ENCODE data around the gene IL20RA. TPM values are rescaled to one million over a fixed set of nuclear protein-coding genes. Genes with fewer than 3 reads are reported as not detected.

IL20RA gene
- total and polyA plus RNA-seq, 2 donors (not counting 3 experiments of a cell fraction or from before 2014, with no cell fraction given), result not detected

GRCh38 chr6:137080711-137081110 lies 35.9 kb upstream of the IL20RA start:
- intact Hi-C loops (cut with micrococcal nuclease) (loop anchor here (5.0 kb wide), 1 partner anchor 1087 kb away; no protein-coding TSS in a partner anchor), dilution Hi-C loops (cut with MboI; ENCODE audit: extremely low pct_ligation_motif_present, low sequenced_read_pairs) (no loop called here)
- no peaks in the 10 kb centered on the region for H3K79me2 ChIP-seq (ENCODE audit: control insufficient read depth, insufficient read depth, low read length)
- peaks cover 2% of the 10 kb centered on the region in 2 experiments for H3K27me3 ChIP-seq (ENCODE audit: control insufficient read depth in 2 of 2, insufficient read depth in 2 of 2, low read length in 2 of 2)
- H2AFZ ChIP-seq (ENCODE audit: low read depth, low read length), result no peak overlapping the region
- no peak overlapping the region for H3K4me3 ChIP-seq (replicated peaks in 1 of 3; ENCODE audit: insufficient read depth in 1 of 3, low read depth in 1 of 3, low read length in 3 of 3)
- ChIA-PET POLR2A (no interaction called here), CTCF (interaction anchor here (3.3 kb wide), 1 partner anchor 14 kb away, joined by 10 read pairs; no protein-coding TSS in a partner anchor)
- DNase-seq (ENCODE audit: low read depth, low spot score) (no peak), FAIRE-seq (no peak)
- TF ChIP-seq JUN (IDR thresholded peaks at IDR 0.05; ENCODE audit: borderline replicate concordance, insufficient read depth, insufficient read length, low read depth) (no peak), FOS (IDR thresholded peaks at IDR 0.05; ENCODE audit: borderline replicate concordance, insufficient read depth, low read length) (no peak), EZH2 (IDR thresholded peaks at IDR 0.05; ENCODE audit: borderline replicate concordance, low read depth, low read length, severe bottlenecking) (no peak), CTCF (IDR thresholded peaks at IDR 0.05; ENCODE audit: extremely low read depth in 1 of 2, insufficient read depth in 1 of 2, low read depth in 1 of 2, low read length in 2 of 2) (no peak), GATA2 (IDR thresholded peaks at IDR 0.05; ENCODE audit: insufficient read depth, insufficient read length, low read depth, low read length) (no peak), POLR2A (IDR thresholded peaks at IDR 0.05; ENCODE audit: low read depth, low read length) (no peak), POLR2AphosphoS5 (IDR thresholded peaks at IDR 0.05; ENCODE audit: insufficient read depth, low read depth, low read length) (no peak), MYC (IDR thresholded peaks at IDR 0.05; ENCODE audit: low read depth, low read length) (no peak)
- TF ChIP-seq, protein P1, sequence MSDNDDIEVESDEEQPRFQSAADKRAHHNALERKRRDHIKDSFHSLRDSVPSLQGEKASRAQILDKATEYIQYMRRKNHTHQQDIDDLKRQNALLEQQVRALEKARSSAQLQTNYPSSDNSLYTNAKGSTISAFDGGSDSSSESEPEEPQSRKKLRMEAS (IDR thresholded peaks at IDR 0.05; ENCODE audit: insufficient read depth, insufficient read length), result no peak
- H3K4me1 ChIP-seq (ENCODE audit: control insufficient read depth, extremely low read depth, insufficient read depth, low read length), result no peaks in the 10 kb centered on the region
- no peaks in the 10 kb centered on the region for H3K36me3 ChIP-seq (ENCODE audit: control insufficient read depth in 2 of 2, extremely low read depth in 1 of 2, insufficient read depth in 2 of 2, low read length in 2 of 2)
- no TSS peak for BruUV-seq (replicated peaks)
- H3K4me2 ChIP-seq (ENCODE audit: insufficient read depth, low read length), result no peak overlapping the region
- no peaks in the 10 kb centered on the region for H4K20me1 ChIP-seq (replicated peaks; ENCODE audit: control insufficient read depth, extremely low read depth, insufficient read depth, low read length)
- no peak overlapping the region for H3K9ac ChIP-seq (replicated peaks; ENCODE audit: extremely low read depth, insufficient read depth, low read length)
- no peaks in the 10 kb centered on the region for H3K9me3 ChIP-seq (replicated peaks; ENCODE audit: control insufficient read depth, insufficient read depth, low read length)
- H3K9me1 ChIP-seq (replicated peaks; ENCODE audit: control insufficient read depth, extremely low read depth, insufficient read depth, low read length), result no peaks in the 10 kb centered on the region
- no peak overlapping the region for H3K27ac ChIP-seq (ENCODE audit: insufficient read depth, low read depth, low read length)

Data from endothelial cell of umbilical vein (primary cell).